NCI-H345 treated with DMSO at 0.1 percent for 48 hours (cell line): ENCODE data around the gene SLC25A33.
"Not testable (repeated sequence)": the region's sequence is repeated elsewhere in the genome, so short reads cannot be mapped to it uniquely, and the experiment has no call there.

Experiments
- DNase-seq: peaks from one replicate; lab custom pipeline; 2025; ENCODE audit not compliant: unreplicated experiment; lab: John Stamatoyannopoulos, UW

SLC25A33 gene

DNA sequence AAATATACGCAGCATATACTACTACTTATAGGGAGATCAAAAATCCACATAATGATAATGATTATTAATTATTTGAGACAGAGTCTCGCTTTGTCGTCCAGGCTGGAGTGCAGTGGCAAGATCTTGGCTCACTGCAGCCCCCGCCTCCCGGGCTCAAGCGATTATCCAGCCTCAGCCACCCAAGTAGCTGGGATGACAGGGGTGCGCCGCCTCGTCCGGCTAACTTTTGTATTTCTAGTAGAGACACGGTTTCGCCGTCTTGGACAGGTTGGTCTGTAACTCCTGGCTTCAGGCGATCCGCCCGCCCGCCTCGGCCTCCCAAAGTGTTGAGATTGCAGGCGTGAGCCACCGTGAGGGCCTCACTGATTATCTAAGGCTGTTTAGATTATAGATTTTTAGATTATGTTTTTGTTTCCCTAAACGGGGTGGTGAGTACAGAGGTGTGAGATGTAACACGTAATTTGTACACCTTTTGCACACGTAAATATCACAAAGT lies 548 bp upstream of the SLC25A33 start:
- DNase-seq: no peak

DNA sequence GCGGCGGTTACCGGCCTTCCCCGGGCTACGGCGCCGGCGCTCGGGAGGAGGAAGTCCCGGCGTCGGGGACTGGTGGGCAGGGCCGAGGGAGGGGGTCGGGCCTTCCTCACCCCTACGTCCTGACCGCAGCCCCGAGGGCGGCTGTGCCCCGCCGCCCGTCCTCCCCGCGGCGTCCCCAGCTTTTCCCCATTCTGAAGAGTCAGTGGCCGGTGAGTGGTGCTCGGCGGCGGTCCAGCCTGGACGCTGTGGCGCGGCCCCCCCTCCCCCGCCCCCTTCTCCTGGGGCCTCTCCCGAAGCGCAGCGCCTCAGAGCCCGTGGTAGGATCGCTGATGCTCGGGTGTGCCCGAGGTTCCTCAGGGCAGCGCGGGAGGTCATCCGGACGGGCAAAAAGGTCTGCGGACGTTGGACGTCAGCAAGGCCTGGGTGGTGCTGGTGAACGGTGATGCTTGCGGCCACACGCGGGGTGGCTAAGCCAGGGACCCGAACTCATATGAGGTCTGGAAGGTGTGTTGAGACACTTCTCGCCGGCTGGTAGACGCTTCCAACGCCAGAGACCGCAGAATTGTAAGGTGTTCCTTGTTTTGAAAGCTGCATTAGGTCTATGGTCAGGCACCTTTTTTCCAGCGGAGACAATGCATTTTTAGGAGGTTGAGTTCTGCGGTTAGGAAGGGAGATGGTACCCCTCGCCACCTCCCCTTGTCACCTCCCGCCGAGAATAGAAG lies 725 bp downstream of the SLC25A33 start:
- DNase-seq: no peak

DNA sequence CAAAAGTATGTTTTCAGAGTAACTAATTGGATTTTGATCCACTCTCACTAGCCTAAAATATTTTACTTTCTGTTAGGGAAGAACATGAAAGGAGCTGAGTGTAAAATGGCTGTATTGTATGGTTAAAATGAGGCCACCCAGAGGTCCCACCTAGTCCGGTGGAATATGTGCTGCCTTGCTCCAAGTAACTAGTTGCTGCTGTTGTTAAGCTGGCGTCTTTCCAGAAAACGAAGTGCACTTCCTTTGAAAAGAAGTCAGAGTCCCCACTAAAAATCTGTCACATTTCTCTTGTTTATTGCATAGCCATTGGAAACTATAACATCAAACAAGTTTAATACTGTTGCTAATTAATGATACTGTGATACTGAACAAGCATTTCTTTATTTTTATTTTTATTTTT lies 3.2 kb downstream of the SLC25A33 start:
- DNase-seq: no peak

DNA sequence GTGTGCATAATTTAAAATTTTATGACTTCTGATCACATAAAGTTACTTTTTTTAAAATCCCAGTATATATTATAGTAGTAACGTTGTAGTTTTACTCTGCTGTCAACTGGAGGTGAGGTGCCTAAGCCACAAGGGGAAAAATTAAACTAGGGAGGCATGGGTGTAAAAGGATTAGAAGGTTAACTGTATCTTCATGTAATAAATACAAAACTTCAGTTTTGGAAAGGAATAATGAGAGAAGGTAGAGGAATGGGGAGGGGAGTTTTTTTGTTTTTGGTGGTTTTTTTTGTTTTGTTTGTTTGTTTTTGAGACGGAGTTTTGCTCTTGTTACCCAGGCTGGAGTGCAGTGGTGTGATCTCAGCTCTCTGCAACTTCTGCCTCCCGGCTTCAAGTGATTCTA lies 5.7 kb downstream of the SLC25A33 start:
- no peak for DNase-seq

DNA sequence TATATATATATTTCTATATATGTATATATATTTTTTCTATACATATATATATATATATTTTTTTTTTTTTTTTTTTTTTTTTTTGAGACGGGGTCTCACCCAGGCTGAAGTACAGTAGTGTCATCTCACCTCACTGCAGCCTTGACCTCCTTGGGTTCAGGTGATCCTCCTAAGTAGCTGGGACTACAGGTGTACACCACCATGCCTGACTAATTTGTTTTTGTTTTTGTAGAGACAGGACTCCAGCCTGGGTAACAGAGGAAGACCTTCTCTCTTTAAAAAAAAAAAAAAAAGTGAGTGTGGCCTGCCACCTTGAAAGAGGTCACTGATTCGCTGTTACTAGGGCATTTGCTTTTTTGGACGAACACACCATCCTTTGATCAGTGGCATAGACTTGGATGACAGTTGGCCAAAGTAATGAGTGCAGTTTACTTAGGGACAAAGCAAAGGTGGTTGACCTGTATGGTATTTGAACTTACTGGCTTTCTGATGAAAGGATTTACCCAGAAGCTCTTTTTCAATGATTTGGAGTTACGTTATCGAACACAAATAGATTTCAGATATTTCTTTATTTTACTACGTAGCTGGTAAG lies 10.8 kb downstream of the SLC25A33 start:
- no peak for DNase-seq

DNA sequence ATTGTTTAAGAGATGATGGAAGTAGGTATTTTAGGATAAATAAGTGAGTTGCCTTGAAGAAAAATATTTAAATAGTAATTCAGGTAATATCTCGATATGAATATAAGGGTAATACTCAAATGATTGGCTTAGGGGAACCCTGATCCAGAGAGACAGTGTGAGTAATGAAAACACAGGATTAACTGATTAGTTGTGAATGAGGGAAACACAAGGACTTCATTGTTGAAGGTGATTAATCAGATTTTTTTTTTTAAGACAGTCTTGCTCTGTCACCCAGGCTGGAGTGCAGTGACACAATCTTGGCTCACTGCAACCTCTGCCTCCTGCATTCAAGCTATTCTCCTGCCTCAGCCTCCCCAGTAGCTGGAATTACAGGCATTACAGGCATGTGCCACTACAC lies 12.7 kb downstream of the SLC25A33 start:
- no peak for DNase-seq

DNA sequence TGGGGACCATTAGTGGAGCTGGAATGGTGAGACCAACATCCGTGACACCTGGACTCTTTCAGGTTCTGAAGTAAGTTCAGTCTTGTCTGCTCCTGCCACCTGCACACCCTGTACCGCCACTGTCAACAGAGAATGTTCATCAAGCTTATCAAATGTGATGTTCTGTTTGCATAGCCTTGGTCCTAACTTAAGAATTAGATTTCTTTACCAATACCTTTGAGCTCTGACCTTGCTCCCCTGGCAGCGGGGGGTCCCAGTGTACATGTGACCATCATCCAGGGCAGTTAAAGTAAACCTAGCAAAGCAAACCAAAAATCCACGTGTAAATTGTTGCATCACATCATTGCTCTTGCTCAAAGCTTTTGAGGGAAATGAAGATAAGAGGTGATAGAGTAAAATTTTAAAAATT lies 14.5 kb downstream of the SLC25A33 start:
- no peak for DNase-seq

DNA sequence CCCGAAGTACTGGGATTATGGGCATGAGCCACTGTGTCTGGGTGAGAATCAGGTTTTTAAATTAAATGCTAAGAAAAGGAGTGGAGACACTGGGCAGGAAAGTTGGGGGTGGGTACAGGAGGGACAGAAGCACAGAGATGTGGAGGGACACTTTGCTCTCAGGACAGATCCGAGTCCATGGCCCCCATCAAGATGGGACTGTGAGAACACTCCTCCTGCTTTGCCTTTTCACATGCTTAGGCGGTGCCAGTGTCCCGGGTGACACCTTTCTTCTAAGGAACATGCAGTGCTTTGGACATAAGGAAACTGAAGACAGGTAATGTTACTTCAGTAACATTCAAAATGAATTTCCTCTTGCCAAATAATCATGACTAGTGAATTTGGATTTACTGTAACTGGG lies 16.7 kb downstream of the SLC25A33 start:
- DNase-seq: no peak

DNA sequence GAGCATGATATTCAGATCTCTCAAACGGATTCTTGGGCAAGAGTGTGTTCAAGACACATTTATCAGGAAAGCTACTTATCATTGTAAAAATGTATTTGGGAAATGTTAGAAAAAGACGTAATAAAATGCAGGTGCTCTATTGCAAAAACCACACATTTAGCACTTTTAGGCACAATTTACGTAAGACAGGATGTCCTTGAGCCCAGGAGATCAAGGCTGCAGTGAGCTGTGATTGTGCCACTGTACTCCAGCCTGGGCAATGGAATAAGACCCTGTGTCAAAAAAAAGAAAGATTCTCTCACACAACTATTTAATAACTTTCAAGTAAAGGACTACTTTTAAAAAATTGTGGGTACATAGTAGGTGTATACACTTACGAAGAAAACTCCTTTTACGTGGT lies 18.4 kb downstream of the SLC25A33 start:
- DNase-seq: no peak

DNA sequence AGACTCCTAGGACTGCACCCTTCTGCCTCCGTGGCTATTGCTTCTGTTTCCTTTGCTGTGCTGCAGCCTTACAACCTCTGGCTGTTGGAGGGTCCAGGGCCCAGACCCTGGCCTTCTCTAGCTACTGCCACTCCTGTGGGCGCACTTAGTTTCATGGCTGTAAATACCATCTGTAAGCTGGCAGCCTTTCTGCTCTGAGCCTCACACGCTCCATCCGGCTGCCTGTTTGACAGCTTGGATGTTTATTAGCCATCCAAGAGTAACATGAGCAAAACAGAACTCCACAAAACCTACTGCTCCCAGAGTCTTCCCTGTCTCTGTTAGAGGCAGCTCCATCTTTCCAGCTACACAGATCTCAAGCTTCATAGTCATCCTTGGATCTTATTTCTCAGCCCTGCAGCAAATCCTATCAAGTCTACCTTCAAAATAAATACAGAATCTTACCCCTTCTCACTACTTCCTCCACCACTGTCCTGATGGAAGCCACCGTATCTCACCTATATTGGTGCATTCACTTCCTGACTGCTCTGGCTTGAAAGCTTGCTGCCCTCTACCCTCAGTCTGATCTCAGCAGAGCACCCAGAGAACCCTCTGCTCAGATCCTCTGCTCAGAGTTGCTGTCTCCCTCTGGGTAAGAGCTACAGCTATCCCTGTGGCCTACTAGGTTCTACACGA lies 19.1 kb downstream of the SLC25A33 start:
- no peak for DNase-seq

DNA sequence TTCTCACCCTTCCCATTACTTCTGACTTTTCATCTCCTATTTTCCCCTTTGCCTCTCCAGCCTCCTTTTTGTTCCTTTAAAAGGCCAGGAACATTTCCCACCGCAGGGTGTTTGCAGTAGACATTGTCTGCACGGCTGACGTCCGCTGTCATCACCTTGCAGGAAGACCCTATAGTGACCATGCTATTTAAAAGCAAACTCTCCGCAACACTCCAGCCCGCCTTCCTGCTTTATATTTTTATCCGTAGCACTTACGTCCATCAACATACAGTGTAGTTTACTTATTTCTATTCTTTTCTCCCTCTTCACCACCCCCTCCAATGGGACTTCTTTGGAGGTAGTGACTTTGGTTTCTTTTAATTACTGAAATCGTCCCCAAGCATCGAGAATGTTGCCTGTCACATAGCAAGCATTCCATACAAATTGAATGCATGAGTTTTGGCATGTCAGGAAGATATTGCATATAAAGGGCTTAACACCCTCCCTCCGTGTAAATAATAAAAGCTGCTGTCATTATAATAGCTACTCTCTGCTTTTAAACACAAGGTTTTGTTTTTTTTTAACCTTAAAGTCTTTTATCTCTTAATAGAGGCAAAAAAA lies 19.8 kb downstream of the SLC25A33 start:
- no peak for DNase-seq

DNA sequence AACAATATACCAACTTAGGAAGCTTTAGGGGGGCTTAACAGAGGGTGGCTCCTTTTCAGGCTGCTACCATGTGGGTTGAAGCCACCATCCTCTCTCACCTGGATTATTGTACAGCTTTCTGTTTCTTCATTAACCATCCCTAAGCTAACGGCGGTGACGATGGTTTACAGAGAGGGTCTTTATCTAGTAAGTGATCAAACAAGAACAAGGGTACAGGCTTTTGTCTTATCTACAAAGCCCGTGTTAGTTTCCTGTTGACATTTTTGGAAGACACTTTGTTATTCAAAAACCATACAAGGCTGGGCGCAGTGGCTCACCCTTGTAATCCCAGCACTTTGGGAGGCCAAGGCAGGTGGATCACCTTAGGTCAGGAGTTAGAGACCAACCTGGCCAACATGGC lies 20.4 kb downstream of the SLC25A33 start:
- no peak for DNase-seq

DNA sequence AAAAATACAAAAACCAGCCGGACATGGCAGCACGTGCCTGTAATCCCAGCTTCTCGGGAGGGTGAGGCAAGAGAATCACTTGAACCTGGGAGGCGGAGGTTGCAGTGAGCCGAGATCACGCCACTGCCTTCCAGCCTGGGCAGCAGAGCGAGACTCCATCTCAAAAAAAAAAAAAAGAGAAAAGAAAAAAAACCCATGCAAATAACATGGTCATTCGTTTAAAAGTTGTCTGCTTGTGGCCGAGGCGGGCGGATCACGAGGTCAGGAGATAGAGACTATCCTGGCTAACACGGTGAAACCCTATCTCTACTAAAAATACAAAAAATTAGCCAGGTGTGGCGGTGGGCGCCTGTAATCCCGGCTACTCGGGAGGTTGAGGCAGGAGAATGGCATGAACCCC lies 20.8 kb downstream of the SLC25A33 start:
- not testable (repeated sequence) for DNase-seq

DNA sequence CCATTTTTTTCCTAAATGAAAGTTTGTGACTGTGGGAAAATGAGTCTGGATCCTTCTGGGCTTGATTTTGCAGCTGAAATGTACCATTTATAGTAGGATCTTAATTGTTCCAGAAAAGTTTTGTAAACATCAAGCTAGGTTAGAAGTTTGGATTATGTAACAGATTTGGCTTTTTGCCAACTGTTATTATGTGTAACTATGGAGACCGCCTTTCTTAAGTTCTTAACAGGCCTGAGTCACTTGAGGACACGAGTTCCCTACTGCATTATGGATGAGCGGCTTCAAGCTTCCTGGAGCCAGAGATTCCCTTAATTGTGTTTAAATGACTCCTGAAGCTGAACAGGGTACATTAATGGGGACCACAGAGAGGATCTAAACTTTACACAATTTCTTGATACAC lies 22.2 kb downstream of the SLC25A33 start:
- DNase-seq: peak; percentile 38

DNA sequence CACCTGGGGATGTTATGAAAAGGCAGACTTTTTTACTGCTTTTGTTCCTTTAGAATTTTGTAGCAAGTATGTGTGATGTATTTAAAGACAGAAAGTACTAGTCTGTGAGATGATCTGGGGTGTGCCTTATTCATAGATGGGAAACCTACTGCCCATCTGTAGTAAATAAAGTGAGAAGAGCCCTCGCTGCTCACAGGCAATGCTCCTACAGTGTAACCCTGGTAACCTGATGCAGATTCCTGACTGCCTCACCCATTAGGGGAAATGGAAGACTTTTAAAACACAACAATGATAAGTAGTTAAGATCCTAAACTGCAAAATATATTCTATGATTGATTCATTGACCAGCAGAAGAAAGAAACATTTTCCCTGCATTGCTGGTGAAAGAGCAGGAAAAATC lies 30.0 kb downstream of the SLC25A33 start:
- DNase-seq: no peak

DNA sequence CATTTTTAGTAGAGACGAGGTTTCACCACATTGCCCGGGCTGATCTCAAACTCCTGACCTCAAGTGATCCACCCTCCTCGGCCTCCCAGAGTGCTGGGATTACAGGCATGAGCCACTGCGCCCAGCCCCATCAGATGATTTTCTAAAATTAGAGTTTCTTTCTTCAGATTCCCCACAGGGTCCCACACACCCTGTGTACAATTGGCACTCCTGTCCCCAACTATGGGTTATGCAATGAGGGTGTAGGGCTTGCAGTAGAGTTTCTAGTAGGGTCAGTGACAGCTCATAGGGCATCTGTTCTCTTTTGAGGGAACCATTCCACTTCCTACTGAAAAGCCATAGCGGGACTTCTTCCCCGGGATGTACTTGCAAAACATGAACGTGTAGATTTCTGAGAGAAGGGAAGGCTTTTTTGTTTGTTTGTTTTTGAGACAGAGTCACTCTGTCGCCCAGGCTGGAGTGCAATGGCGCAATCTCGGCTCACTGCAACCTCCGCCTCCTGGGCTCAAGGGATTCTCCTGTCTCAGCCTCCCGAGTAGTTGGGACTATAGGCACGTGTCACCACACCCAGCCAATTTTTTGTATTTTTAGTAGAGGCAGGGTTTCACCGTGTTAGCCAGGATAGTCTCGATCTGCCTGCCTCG lies 31.7 kb downstream of the SLC25A33 start:
- not testable (repeated sequence) for DNase-seq

DNA sequence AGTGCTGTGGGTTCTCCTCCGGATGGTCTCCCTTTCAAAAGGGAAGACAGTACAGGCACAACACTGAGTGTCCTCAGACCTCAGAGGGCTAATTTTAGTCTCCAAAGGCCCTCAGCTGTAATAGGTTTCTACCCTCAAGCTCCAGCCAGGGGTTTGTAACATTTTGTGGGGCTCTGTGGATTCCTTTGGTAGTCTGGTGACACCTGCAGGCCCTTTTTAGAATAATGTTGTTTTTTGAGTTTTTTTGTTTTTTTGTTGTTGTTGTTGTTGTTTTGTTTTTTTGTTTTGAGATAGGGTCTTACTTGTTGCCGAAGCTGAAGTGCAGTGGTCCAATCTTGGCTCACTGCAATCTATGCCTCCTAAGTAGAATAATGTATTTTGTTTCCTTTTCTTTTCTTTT lies 34.5 kb downstream of the SLC25A33 start:
- DNase-seq: no peak

DNA sequence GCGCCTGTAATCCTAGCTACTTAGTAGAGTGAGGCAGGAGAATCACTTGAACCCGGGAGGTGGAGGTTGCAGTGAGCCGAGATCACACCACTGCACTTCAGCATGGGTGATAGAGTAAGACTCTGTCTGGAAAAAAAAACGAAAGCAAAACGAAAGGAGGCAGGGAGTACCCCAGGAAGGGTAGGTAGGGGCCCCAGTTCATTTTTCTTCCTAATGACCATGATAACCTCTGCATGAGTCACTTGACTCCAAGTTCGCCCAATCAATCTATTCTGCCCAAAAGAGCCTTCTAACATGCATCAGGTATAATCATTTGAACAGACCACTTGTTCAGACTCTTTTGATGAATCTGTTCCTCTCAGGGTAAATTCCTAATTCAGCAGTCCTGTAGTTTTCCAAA lies 36.2 kb downstream of the SLC25A33 start:
- DNase-seq: no peak

DNA sequence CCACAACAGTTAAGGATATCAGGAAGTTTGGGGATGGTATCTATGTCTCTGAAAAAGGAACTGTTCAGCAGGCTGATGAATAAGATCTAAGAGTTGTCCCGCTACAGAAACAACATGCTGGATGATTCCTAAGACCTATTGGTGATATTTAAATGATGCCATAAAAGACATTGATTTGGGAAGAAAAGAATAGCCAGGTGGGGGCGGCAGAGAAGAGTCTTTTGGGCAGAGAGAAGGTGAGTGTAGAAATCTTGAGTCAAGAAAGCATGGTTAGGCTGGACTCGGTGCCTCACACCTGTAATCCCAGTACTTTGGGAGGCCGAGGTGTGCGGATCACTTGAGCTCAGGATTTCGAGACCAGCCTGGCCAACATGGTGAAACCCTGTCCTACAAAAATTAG lies 37.6 kb downstream of the SLC25A33 start:
- DNase-seq: no peak

DNA sequence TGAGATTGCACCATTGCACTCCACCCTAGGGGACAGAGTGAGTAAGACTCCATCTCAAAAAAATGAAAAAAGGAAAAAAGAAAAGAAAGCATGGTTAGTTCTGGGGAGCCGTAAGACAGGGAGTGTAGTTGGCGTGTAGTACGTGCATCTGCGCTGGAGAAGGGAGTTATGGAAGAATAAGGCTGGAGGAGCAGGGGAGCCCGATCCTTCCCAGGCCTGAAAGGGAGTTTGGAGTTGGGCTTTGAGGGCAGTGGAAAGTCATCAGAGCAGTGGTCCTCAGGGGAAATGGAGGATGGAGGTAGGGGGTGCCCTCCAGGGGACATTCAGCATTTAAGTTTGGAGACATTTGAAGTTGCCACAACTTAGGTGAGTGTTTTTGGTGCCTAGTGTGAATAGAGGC lies 38.2 kb downstream of the SLC25A33 start:
- no peak for DNase-seq

DNA sequence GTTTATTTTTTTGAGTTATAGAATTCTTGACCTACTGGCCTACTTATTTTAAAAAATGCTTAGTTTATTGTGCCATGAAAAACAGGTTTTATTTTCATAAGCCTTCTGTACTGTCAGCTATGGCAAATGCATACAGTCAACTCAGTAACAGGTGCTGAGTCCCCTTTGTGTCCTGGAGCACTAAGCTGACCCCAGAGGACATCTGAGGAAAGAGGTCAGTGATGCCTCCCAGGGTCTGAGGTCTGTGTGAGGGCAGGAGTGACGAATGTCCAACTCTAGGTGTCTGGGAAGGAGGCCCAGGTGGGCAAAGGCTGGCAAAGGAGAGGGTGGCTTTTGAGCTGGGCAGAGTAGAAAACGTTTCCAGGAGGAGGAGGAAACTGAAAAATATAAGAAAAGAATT lies 41.7 kb downstream of the SLC25A33 start:
- no peak for DNase-seq
